Astrocyte of the spinal cord (primary cell): Measurements from ENCODE around the gene PPEF2.

Experiments
- DNase-seq: peaks from one replicate; pipeline ENCODE4 v3.0.0; 2011; ENCODE audit warnings: low read depth, low spot score
- H3K4me3 ChIP-seq: 2 replicates; pipeline ENCODE4 v1.5.1; 2011; ENCODE audit warnings: low read depth, mild to moderate bottlenecking, low read length, moderate library complexity
- in situ Hi-C: cut with HindIII; loops from 2 replicates; pipeline ENCODE4 v1.10.0; 2017; ENCODE audit warnings: low sequenced_read_pairs
- TF ChIP-seq, protein P1 (sequence below): IDR thresholded peaks from 2 replicates; pipeline ENCODE4 v1.5.1; 2012; ENCODE audit warnings: low read depth, mild to moderate bottlenecking, low read length, inconsistent platforms

The PPEF2 gene

GRCh38 chr4:75898536-75898935 lies 3.7 kb downstream of the PPEF2 start:
- H3K4me3 ChIP-seq = no peak overlapping the region
- TF ChIP-seq, protein P1, sequence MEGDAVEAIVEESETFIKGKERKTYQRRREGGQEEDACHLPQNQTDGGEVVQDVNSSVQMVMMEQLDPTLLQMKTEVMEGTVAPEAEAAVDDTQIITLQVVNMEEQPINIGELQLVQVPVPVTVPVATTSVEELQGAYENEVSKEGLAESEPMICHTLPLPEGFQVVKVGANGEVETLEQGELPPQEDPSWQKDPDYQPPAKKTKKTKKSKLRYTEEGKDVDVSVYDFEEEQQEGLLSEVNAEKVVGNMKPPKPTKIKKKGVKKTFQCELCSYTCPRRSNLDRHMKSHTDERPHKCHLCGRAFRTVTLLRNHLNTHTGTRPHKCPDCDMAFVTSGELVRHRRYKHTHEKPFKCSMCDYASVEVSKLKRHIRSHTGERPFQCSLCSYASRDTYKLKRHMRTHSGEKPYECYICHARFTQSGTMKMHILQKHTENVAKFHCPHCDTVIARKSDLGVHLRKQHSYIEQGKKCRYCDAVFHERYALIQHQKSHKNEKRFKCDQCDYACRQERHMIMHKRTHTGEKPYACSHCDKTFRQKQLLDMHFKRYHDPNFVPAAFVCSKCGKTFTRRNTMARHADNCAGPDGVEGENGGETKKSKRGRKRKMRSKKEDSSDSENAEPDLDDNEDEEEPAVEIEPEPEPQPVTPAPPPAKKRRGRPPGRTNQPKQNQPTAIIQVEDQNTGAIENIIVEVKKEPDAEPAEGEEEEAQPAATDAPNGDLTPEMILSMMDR = no peak
- in situ Hi-C loops = no loop called here
- no peak for DNase-seq

GRCh38 chr4:75895744-75896314 lies 6.4 kb downstream of the PPEF2 start:
- TF ChIP-seq, protein P1 = peak; percentile 59
- in situ Hi-C loops = no loop called here
- peak; percentile 8 for DNase-seq

DNA sequence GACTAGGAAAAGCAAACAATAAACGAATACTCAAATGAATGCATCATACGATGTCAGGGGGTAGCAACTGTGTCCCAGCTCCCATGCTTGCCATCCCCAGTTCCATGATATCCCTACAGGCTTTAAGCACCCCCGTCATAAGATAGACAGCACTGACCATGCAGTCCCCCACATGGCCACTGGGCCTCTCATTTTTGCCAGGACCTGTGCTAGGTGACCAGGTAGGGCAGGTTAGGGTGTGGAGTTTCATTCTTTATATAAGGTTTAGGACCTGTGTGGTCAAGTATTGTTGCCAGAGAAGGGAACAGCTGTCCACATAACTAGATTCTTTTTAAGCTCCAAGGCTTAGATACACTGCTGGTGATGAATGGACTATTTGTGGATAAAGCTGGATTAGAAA lies 9.7 kb downstream of the PPEF2 start:
- no peak overlapping the region for H3K4me3 ChIP-seq
- in situ Hi-C loops = no loop called here
- DNase-seq = no peak
- TF ChIP-seq, protein P1 = peak; percentile 9

More at GRCh38 chr4:75895744-75896314, 6.4 kb downstream of the PPEF2 start:
- no peak overlapping the region for H3K4me3 ChIP-seq

DNA sequence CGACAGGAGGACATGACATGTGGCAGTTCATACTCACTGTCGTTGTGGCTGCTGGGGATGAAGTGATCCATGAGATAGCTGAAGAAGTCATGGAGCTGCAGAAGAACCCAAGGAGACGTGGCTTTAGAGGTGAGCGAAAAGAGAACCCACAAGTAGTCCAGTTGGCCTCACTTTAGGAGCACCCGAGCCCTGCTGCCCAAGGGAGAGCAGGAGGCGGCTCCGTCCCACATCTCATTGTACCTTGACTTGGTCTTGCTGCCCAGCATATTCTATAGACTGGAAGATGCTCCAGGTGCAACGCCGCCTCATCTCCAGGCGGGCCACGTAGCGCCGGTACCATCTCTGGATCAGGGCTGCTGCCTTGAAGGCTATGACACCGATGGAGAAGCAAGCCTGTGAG lies 10.6 kb downstream of the PPEF2 start:
- in situ Hi-C loops = no loop called here
- DNase-seq = no peak
- TF ChIP-seq, protein P1 = no peak
- H3K4me3 ChIP-seq = no peak overlapping the region

DNA sequence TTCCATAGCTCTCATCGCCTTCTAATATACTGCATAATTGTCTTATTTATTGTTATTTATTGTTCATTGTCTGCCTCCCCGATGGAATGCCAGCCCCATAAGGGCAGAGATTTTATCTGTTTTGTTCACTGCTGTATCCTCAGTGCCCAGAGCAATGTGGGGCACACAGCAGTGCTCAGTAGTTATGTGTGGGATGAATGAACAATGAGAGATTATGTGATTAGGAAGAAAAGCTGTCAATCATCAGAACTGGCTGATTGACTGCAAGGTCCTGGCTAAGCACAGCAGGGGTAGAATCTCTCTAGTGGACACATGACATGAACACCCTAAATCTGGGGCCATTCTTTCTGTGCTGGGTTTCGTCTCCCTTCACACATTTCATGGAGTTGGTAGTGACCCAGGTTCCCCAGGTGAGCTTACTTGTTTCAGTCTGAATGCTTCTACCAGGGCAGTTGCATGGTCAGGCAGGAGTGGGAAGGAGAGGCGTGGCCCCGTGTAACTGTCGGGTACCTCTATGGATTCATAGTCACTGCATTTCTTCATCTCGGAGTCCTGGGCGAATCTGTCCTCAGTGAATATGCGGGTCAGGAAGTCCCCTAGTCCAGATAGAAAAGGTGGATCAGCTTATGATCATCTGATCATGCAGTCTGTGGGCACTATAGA lies 12.6 kb downstream of the PPEF2 start:
- DNase-seq = no peak
- TF ChIP-seq, protein P1 = no peak
- in situ Hi-C loops = no loop called here
- no peak overlapping the region for H3K4me3 ChIP-seq

DNA sequence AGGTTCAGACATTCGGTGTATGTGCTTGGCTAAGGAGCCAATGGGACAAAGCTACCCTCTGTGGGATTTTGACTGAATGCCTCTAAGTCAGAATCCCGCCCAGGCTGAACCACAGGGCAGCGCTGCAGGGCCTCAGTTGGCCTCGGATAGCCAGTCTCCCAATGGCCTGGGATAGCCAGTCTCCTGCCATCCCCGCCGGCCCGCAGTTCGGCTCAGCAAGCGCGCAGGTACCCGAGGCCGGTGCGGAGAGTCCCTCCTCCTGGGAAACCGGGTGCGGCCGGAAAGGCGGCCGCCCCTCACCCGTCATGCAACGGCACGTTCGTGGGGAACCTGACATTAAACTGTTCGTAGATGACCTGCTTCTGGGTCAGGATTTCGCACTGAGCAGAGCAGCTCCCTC lies 16.1 kb downstream of the PPEF2 start:
- TF ChIP-seq, protein P1 = no peak
- H3K4me3 ChIP-seq = no peak overlapping the region
- DNase-seq = no peak
- in situ Hi-C loops = no loop called here
